HG02610 (cell line): ENCODE measurements around the gene DONSON.

Experiments used
- ATAC-seq: cut with Tn5 transposase; IDR thresholded peaks from one replicate; pipeline ENCODE4 v1.9.1; 2021; ENCODE audit warnings: mild to moderate bottlenecking, moderate library complexity; ENCODE audit not compliant: unreplicated experiment

Gene DONSON

DNA sequence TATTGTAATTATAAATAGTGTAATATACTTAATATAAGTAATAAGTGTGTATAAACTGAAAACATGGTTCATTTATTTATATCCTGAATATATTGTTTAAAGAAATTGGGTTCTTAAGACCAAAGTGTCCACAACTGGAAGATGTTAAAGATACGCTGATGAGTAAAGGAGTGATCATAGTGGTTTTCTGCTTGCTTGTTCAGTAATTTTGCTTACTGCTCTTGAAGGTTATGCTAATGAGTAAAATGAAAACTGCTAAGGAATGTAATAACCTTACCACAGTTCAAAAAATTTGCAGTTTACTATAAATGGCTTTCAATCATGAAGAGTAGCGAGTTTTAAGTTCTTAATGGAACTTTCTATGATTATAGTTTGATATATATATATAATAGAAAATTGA is 22.0 kb downstream of the DONSON start:
- ATAC-seq: no peak

GRCh38 chr21:33562389-33562788 is 26.1 kb downstream of the DONSON start:
- no peak for ATAC-seq

DNA sequence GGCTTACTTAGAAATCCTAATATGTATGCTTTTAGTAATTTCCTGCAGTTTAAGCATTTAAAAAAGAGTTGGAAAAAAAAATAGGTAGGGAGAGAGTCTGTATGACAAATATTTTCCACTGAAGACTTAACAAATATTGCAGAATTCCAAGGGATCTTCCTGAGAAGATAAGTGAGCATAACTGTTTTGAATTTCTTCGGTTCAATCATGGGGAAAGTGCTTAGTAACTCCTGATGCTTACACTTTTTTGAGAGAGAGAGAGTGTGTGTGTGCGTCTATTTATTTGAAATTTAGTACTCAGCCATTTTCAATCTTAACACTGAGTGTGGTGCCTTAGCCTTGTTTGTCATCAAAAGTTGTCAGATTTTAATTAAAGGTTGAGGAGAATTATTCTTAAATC is 27.1 kb downstream of the DONSON start:
- ATAC-seq: no peak

DNA sequence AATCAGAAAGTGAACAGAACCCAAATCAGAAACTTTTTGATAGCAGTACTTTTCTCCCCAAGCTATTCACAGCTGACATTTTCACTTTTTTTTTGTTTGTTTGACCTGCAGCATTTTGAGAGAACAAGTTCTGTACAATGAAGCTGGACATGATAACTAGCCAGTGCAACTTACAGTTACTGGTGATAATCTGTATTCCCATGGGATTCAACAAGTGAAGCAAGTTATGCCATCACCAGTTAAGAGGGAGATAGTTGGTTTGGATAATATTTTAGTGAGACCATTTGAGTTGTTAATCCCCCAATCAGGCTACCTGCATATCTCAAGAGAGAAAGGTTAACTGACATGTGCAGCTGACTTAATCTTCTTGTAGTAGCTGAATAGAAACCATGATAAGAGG is 27.5 kb downstream of the DONSON start:
- ATAC-seq: no peak

DNA sequence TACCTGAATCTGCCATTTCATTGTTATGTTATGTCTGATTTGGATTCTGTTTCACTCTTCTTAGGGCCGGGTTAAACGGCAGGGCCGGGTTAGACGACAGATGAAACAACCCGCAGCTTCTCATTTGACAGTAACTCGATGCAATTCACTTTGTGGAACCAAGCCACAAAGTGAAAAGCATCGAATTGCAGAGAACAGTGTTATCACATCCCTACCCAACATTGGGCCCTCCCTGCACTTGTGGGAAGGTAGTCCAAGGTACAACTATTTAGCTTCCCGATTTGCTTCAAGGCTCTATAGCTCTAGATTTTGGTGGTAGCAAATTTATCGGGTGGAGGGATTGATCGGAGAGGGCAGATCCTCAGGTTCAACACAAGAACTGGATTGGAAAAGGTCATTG is 28.7 kb downstream of the DONSON start:
- ATAC-seq: no peak

DNA sequence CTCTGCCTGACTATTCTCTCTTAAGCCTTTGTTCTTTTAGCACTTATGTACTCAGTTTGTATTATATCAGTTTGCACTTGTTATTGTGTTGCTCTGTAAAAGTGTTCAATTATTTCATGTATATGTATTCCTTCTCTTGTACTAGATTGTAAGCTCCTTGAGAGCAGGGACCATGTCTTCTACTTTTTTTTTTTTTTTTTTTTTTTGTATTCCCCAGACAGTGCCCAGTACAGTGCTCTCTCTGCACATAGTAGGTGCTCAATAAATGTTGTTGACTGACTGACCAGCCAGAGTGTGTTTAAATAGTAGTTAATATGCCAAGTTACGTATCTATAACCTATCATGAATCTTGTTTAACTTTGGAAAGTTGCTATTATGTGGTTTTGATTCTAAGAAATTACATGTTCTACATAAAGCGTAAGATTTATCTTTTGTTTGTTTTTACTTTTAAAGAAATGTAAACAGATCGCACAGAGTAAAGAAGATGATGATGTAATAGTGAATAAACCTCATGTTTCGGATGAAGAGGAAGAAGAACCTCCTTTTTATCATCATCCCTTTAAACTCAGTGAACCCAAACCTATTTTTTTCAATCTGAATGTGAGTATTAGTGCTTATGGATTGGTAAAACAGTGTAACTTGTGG is 29.6 kb downstream of the DONSON start:
- ATAC-seq: no peak

GRCh38 chr21:33557447-33557846 is 31.0 kb downstream of the DONSON start:
- no peak for ATAC-seq

DNA sequence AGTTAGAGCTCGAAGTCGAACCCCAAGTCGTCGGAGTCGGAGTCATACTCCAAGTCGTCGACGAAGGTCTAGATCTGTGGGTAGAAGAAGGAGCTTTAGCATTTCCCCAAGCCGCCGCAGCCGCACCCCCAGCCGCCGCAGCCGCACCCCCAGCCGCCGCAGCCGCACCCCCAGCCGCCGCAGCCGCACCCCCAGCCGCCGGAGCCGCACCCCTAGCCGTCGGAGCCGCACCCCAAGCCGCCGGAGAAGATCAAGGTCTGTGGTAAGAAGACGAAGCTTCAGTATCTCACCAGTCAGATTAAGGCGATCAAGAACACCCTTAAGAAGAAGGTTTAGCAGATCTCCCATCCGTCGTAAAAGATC is 33.5 kb downstream of the DONSON start:
- no peak for ATAC-seq

DNA sequence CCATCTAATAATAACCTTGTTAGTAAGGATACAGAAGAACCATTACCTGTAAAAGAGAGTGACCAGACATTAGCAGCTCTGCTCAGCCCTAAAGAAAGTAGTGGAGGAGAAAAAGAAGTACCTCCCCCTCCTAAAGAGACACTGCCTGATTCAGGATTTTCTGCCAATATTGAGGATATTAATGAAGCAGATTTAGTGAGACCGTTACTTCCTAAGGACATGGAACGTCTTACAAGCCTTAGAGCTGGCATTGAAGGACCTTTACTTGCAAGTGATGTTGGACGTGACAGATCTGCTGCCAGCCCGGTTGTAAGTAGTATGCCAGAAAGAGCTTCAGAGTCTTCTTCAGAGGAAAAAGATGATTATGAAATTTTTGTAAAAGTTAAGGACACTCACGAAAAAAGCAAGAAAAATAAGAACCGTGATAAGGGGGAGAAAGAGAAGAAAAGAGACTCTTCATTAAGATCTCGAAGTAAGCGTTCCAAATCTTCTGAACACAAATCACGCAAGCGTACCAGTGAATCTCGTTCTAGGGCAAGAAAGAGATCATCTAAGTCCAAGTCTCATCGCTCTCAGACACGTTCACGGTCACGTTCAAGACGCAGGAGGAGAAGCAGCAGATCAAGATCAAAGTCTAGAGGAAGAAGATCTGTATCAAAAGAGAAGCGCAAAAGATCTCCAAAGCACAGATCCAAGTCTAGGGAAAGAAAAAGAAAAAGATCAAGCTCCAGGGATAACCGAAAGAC is 34.1 kb downstream of the DONSON start:
- no peak for ATAC-seq

DNA sequence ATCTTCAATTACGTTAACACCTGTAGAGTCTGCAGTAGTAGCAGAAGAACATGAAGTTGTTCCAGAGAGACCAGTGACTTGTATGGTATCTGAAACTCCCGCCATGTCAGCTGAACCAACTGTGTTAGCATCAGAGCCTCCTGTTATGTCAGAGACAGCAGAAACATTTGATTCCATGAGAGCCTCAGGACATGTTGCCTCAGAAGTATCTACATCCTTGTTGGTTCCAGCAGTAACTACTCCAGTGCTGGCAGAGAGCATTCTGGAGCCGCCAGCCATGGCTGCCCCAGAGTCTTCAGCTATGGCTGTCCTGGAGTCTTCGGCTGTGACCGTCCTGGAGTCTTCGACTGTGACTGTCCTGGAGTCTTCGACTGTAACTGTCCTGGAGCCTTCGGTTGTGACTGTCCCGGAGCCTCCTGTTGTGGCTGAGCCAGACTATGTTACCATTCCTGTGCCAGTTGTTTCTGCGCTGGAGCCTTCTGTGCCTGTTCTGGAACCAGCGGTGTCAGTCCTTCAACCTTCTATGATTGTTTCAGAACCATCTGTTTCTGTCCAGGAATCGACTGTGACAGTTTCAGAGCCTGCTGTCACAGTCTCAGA is 35.4 kb downstream of the DONSON start:
- no peak for ATAC-seq

GRCh38 chr21:33552093-33552998 is 36.1 kb downstream of the DONSON start:
- ATAC-seq: no peak

DNA sequence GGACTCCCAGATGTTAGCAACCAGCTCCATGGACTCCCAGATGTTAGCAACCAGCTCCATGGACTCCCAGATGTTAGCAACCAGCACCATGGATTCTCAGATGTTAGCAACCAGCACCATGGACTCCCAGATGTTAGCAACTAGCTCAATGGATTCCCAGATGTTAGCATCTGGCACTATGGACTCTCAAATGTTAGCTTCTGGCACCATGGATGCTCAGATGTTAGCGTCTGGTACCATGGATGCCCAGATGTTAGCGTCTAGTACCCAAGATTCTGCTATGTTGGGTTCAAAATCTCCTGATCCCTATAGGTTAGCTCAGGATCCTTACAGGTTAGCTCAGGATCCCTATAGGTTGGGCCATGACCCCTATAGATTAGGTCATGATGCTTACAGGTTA is 36.8 kb downstream of the DONSON start:
- no peak for ATAC-seq

DNA sequence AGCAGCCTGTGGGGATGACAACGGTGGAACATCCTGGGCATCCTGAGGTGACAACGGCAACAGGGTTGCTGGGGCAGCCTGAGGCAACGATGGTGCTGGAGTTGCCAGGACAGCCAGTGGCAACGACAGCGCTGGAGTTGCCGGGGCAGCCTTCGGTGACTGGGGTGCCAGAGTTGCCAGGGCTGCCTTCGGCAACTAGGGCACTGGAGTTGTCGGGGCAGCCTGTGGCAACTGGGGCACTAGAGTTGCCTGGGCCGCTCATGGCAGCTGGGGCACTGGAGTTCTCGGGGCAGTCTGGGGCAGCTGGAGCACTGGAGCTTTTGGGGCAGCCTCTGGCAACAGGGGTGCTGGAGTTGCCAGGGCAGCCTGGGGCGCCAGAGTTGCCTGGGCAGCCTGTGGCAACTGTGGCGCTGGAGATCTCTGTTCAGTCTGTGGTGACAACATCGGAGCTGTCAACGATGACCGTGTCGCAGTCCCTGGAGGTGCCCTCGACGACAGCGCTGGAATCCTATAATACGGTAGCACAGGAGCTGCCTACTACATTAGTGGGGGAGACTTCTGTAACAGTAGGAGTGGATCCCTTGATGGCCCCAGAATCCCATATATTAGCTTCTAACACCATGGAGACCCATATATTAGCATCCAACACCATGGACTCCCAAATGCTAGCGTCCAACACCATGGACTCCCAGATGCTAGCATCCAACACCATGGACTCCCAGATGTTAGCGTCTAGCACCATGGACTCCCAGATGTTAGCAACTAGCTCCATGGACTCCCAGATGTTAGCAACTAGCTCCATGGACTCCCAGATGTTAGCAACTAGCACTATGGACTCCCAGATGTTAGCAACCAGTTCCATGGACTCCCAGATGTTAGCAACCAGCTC is 37.5 kb downstream of the DONSON start:
- no peak for ATAC-seq

DNA sequence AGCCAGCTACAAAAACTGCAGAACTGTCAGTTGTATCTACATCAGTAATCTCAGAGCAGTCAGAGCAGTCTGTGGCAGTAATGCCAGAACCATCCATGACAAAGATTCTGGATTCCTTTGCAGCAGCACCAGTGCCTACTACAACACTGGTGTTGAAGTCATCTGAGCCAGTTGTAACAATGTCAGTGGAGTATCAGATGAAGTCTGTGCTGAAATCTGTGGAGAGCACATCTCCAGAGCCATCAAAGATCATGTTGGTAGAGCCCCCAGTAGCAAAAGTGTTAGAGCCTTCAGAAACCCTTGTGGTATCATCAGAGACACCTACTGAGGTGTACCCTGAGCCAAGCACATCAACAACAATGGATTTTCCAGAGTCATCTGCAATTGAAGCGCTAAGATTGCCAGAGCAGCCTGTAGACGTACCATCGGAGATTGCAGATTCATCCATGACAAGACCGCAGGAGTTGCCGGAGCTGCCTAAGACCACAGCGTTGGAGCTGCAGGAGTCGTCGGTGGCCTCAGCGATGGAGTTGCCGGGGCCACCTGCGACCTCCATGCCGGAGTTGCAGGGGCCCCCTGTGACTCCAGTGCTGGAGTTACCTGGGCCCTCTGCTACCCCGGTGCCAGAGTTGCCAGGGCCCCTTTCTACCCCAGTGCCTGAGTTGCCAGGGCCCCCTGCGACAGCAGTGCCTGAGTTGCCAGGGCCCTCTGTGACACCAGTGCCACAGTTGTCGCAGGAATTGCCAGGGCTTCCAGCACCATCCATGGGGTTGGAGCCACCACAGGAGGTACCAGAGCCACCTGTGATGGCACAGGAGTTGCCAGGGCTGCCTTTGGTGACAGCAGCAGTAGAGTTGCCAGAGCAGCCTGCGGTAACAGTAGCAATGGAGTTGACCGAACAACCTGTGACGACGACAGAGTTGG is 38.4 kb downstream of the DONSON start:
- no peak for ATAC-seq

GRCh38 chr21:33546086-33546485 is 42.4 kb downstream of the DONSON start:
- ATAC-seq: no peak

DNA sequence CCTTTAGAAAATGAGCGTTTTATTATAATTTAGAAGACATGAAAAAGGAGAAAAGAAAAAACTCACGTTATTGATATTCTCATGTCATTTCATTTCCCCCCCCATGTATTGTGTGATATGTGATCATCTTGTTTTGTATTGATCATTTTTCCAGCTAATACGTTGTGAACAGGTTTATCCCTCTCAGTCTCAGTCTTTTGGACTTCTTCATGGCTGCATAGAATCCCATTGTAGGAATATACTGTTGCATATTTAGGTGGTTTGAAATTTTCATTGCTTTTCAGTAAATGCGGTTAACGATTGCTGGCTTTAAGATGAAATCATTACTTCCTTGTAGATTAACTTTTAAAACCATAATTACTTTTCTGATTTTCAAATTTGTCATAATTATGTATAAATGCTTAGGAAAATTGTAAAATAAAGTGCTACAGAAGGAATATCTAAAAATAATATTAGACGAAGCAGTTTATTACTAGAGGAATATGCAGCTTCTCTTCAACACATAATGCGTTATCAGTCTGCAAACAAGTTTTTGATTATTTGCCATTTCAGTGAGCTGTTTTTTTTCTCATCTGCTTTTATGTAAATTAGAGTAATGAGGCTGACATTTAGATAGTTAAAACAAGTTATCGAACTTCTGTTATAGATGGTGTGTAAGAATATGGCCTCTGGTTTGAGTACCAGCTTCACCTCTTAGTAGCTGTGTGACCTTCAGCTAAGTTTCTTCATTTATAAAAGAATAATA is 43.9 kb downstream of the DONSON start:
- ATAC-seq: no peak

GRCh38 chr21:33543505-33544129 is 44.9 kb downstream of the DONSON start:
- ATAC-seq: peak; percentile 5
